GM12872 (cell line): ENCODE data around the gene BTN1A1.

Experiments
- CTCF ChIP-seq: IDR thresholded peaks from 3 replicates; pipeline ENCODE4 v1.5.1; 2011; ENCODE audit warnings: low read depth, mild to moderate bottlenecking, low read length, moderate library complexity; ENCODE audit not compliant: insufficient read depth

The BTN1A1 gene

DNA sequence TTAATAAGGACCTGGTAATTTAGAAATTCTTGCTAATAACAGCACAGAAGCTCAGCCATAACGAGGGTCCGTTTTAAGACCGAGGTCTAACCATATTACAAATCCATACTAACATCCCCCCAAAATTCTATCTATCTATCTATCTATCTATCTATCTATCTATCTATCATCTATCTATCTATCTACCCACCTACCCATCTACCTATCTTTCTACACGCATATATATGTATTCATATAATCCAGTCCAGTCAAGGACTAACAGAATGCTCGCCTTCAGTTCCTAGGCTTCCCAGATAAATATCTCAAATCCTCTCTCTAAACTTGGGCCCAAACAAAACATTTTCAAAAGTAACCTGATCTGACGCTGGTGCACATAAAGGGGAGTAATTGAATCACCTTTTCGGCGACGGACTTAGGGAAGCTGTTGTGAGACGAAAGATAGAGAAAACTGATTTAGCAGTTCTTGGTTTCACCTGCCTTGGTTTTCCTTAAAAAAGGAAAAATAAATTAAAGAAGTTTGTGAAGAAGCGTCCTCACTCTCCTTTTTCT lies 52.6 kb downstream of the BTN1A1 start:
- TF ChIP-seq CTCF: no peak

GRCh38 chr6:26553264-26553634 lies 53.1 kb downstream of the BTN1A1 start:
- no peak for TF ChIP-seq CTCF

GRCh38 chr6:26553635-26554446 lies 53.7 kb downstream of the BTN1A1 start:
- TF ChIP-seq CTCF: no peak

- no peak for TF ChIP-seq CTCF
Observed at GRCh38 chr6:26554447-26554696, 54.3 kb downstream of the BTN1A1 start.

GRCh38 chr6:26554697-26555504 lies 54.8 kb downstream of the BTN1A1 start:
- no peak for TF ChIP-seq CTCF

DNA sequence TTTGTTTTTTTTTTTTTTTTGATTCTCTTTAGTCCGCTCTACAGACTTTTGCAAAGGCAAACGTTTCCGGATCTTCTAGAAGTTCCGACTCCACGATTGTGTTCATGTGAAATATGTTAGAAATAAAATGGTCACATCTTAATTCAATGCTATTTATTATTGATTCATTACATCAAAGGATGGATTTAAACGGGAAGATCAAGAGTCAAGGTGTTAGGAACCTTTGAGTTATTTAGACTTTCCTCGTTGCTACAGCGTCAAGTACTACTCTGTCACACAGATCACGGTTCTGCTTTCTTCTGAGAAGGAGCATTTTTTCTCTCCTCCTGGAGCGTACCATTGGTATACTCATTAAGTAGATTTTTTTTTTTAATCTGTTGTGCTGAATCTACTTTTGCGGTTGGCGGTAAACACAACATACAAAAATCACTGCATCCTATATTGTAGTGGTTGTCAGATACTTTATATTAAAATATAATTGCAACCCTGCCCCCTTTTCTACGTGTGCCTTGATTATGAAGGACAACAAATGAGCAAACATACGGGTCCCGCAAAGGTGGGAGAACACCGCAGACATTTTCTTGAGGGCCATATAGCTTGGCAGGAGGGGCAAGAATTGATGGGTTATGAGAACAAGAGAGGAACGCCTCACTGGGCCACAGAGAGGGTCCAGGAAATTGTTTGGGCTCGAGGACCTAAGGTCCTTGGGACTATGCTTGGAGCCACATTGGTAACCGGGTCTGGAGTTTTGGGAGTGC lies 55.6 kb downstream of the BTN1A1 start:
- no peak for TF ChIP-seq CTCF
